Right lung (tissue), 5 donors: Measurements from ENCODE around the gene SLC6A19. TPM values are rescaled to one million over a fixed set of nuclear protein-coding genes. Genes with fewer than 3 reads are reported as not detected.
"Not testable (repeated sequence)": the region's sequence is repeated elsewhere in the genome, so short reads cannot be mapped to it uniquely, and the experiment has no call there.

Source experiments
- DNase-seq, 2 donors: peaks; one replicate each; pipeline ENCODE4 v3.0.0-alpha.2; 2013
- polyA plus RNA-seq, 5 donors: library from polyadenylated mRNA; unstranded; fragments of 120-200 nt; gene quantifications; one replicate each; pipeline versions ENCODE4 v1.2.1 to v1.2.3, GENCODE V29; 2013; ENCODE audit warnings: inconsistent platforms in 1 of 5, low replicate concordance in 1 of 5; ENCODE audit not compliant: insufficient read length in 5 of 5, insufficient read depth in 1 of 5

Gene SLC6A19
- polyA plus RNA-seq, 5 donors, result 0.13 to 0.15 TPM; not detected in 3

GRCh38 chr5:1221721-1222120 lies 20.3 kb downstream of the SLC6A19 start:
- DNase-seq, result no peak

GRCh38 chr5:1222147-1222546 lies 20.8 kb downstream of the SLC6A19 start:
- no peak for DNase-seq

GRCh38 chr5:1222621-1223277 lies 21.4 kb downstream of the SLC6A19 start:
- no peak for DNase-seq

GRCh38 chr5:1223278-1223670 lies 21.9 kb downstream of the SLC6A19 start:
- DNase-seq, result no peak

- DNase-seq, result no peak
Measured at GRCh38 chr5:1224631-1225030, 23.2 kb downstream of the SLC6A19 start.

GRCh38 chr5:1225081-1225480 lies 23.7 kb downstream of the SLC6A19 start, which contains the start of gene SLC6A18:
Gene SLC6A18, plus strand, starts transcription at chr5:1225381. Its CDS starts 97 bp downstream, at chr5:1225478.
- DNase-seq, result no peak

- DNase-seq, result no peak
Measured at GRCh38 chr5:1226231-1226630, 24.8 kb downstream of the SLC6A19 start.

- no peak for DNase-seq
Measured at GRCh38 chr5:1226839-1227581, 25.6 kb downstream of the SLC6A19 start.

- no peak for DNase-seq
Measured at GRCh38 chr5:1227667-1228066, 26.3 kb downstream of the SLC6A19 start.

GRCh38 chr5:1228120-1228519 lies 26.7 kb downstream of the SLC6A19 start:
- no peak for DNase-seq

GRCh38 chr5:1229023-1229422 lies 27.6 kb downstream of the SLC6A19 start:
- DNase-seq, result not testable (repeated sequence)

GRCh38 chr5:1229822-1230221 lies 28.4 kb downstream of the SLC6A19 start:
- DNase-seq, result no peak

GRCh38 chr5:1230551-1230950 lies 29.2 kb downstream of the SLC6A19 start:
- no peak for DNase-seq

GRCh38 chr5:1231354-1231905 lies 30.0 kb downstream of the SLC6A19 start:
- DNase-seq, result no peak

- no peak for DNase-seq
Measured at GRCh38 chr5:1232780-1233179, 31.4 kb downstream of the SLC6A19 start.

- DNase-seq, result no peak
Measured at GRCh38 chr5:1235379-1235778, 34.0 kb downstream of the SLC6A19 start.

GRCh38 chr5:1235838-1236237 lies 34.4 kb downstream of the SLC6A19 start:
- no peak for DNase-seq

- DNase-seq, result no peak
Measured at GRCh38 chr5:1239505-1240251, 38.3 kb downstream of the SLC6A19 start.

GRCh38 chr5:1240496-1241260 lies 39.3 kb downstream of the SLC6A19 start:
- DNase-seq, result no peak

GRCh38 chr5:1241509-1242080 lies 40.2 kb downstream of the SLC6A19 start:
- no peak for DNase-seq
